KMS-11 (cell line): Measurements from ENCODE around the gene ADAMTS12.

Source experiments
- H2AFZ ChIP-seq: fragments of 200-600 bp; sonication (generic); 2 replicates; pipeline ENCODE4 v1.6.1; 2016; ENCODE audit warnings: antibody characterized with exemption, mixed run types, low read depth
- H3K27ac ChIP-seq: fragments of 200-600 bp; sonication (generic); 2 replicates; pipeline ENCODE4 v1.6.1; 2016; ENCODE audit warnings: mild to moderate bottlenecking, mixed run types
- H3K27me3 ChIP-seq: fragments of 200-600 bp; sonication (generic); 2 replicates; pipeline ENCODE4 v1.6.1; 2017; ENCODE audit warnings: mild to moderate bottlenecking, low read depth, mixed run types, moderate library complexity; ENCODE audit not compliant: insufficient read depth
- H3K36me3 ChIP-seq: fragments of 200-600 bp; sonication (generic); 2 replicates; pipeline ENCODE4 v1.6.1; 2017; ENCODE audit warnings: mild to moderate bottlenecking, mixed run types; ENCODE audit not compliant: insufficient read depth
- H3K4me1 ChIP-seq: fragments of 200-600 bp; sonication (generic); 2 replicates; pipeline ENCODE4 v1.6.1; 2016; ENCODE audit warnings: mild to moderate bottlenecking, low read depth, mixed run types; ENCODE audit not compliant: poor library complexity, severe bottlenecking
- H3K4me2 ChIP-seq: fragments of 200-600 bp; sonication (generic); 2 replicates; pipeline ENCODE4 v1.7.0; 2016; ENCODE audit warnings: mild to moderate bottlenecking, mixed run types
- H3K4me3 ChIP-seq: fragments of 200-600 bp; sonication (generic); IDR thresholded peaks from 2 replicates; pipeline ENCODE4 v1.6.1; 2017; ENCODE audit warnings: low read depth, low read length, mixed read lengths; ENCODE audit not compliant: insufficient read depth
- H3K79me2 ChIP-seq: fragments of 200-600 bp; sonication (generic); 2 replicates; pipeline ENCODE4 v1.6.1; 2016; ENCODE audit warnings: low read depth, mixed run types; ENCODE audit not compliant: insufficient read depth
- H3K9ac ChIP-seq: fragments of 200-600 bp; sonication (generic); 2 replicates; pipeline ENCODE4 v1.6.1; 2016; ENCODE audit warnings: mild to moderate bottlenecking, mixed run types
- H4K20me1 ChIP-seq: fragments of 200-600 bp; sonication (generic); 2 replicates; pipeline ENCODE4 v1.6.1; 2016; ENCODE audit warnings: mild to moderate bottlenecking, mixed run types; ENCODE audit not compliant: insufficient read depth
- CTCF ChIP-seq: fragments of 200-600 bp; sonication (generic); conservative IDR thresholded peaks from 2 replicates; pipeline ENCODE4 v1.6.1; 2017; ENCODE audit warnings: low read depth, mild to moderate bottlenecking, antibody characterized with exemption, low read length, moderate library complexity, mixed read lengths

ADAMTS12 gene

GRCh38 chr5:33539212-33539611 lies 352.6 kb downstream of the ADAMTS12 start:
- Histone ChIP-seq H2AFZ (no peak overlapping the region), H3K9ac (no peak overlapping the region)

GRCh38 chr5:33538201-33538600 lies 353.6 kb downstream of the ADAMTS12 start:
- H4K20me1 ChIP-seq: no peaks in the 10 kb centered on the region
- no peak overlapping the region for H3K4me3 ChIP-seq
- no peaks in the 10 kb centered on the region for H3K4me1 ChIP-seq
- no peak overlapping the region for H3K27ac ChIP-seq
- no peak for TF ChIP-seq CTCF
- no peaks in the 10 kb centered on the region for H3K36me3 ChIP-seq
- no peaks in the 10 kb centered on the region for H3K79me2 ChIP-seq
- no peak overlapping the region for H3K4me2 ChIP-seq
- no peaks in the 10 kb centered on the region for H3K27me3 ChIP-seq
- no peak overlapping the region for H3K9ac ChIP-seq
- no peak overlapping the region for H2AFZ ChIP-seq

More at GRCh38 chr5:33539212-33539611, 352.6 kb downstream of the ADAMTS12 start:
- Histone ChIP-seq H3K36me3 (no peaks in the 10 kb centered on the region), H3K79me2 (no peaks in the 10 kb centered on the region), H3K4me3 (no peak overlapping the region), H3K27me3 (no peaks in the 10 kb centered on the region), H4K20me1 (no peaks in the 10 kb centered on the region), H3K4me2 (no peak overlapping the region), H3K4me1 (no peaks in the 10 kb centered on the region), H3K27ac (no peak overlapping the region)
- TF ChIP-seq CTCF: no peak

- no peak overlapping the region for H3K27ac ChIP-seq
- no peaks in the 10 kb centered on the region for H3K36me3 ChIP-seq
- H4K20me1 ChIP-seq: no peaks in the 10 kb centered on the region
- no peak overlapping the region for H3K9ac ChIP-seq
- H3K4me2 ChIP-seq: no peak overlapping the region
- no peak for TF ChIP-seq CTCF
- no peak overlapping the region for H2AFZ ChIP-seq
- H3K4me1 ChIP-seq: no peaks in the 10 kb centered on the region
- no peaks in the 10 kb centered on the region for H3K79me2 ChIP-seq
- no peak overlapping the region for H3K4me3 ChIP-seq
- no peaks in the 10 kb centered on the region for H3K27me3 ChIP-seq
Observed at GRCh38 chr5:33537240-33537639, 354.6 kb downstream of the ADAMTS12 start.

GRCh38 chr5:33536802-33537201 lies 355.0 kb downstream of the ADAMTS12 start:
- Histone ChIP-seq H3K79me2 (no peaks in the 10 kb centered on the region), H4K20me1 (no peaks in the 10 kb centered on the region), H3K9ac (no peak overlapping the region), H3K27me3 (no peaks in the 10 kb centered on the region), H3K36me3 (no peaks in the 10 kb centered on the region), H2AFZ (no peak overlapping the region), H3K4me3 (no peak overlapping the region), H3K27ac (no peak overlapping the region), H3K4me2 (no peak overlapping the region), H3K4me1 (no peaks in the 10 kb centered on the region)
- TF ChIP-seq CTCF: no peak
